Measurements from ENCODE around the gene ZNF536.

DNA sequence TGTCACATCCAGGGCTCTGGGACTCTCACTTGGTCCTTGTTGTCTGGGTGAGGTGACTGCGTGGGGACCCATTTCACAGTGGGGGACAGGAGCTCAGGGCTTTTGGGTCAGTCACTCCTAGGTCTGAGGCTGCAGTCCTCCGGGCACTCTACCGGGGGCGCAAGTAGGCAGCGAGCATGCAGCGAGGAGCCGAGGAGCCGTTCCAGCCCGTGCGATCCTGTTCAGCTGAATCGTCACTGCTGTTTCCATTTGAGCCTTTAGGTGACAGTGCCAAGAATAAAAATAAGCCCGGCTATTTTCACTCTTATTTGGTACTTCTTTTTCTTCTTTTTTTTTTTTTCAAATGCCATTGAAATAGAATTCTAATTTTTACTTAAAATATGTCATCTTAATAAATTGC, 126.5 kb downstream of the ZNF536 start:
- TF ChIP-seq, protein P1, sequence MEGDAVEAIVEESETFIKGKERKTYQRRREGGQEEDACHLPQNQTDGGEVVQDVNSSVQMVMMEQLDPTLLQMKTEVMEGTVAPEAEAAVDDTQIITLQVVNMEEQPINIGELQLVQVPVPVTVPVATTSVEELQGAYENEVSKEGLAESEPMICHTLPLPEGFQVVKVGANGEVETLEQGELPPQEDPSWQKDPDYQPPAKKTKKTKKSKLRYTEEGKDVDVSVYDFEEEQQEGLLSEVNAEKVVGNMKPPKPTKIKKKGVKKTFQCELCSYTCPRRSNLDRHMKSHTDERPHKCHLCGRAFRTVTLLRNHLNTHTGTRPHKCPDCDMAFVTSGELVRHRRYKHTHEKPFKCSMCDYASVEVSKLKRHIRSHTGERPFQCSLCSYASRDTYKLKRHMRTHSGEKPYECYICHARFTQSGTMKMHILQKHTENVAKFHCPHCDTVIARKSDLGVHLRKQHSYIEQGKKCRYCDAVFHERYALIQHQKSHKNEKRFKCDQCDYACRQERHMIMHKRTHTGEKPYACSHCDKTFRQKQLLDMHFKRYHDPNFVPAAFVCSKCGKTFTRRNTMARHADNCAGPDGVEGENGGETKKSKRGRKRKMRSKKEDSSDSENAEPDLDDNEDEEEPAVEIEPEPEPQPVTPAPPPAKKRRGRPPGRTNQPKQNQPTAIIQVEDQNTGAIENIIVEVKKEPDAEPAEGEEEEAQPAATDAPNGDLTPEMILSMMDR (IDR thresholded peaks at IDR 0.05), result no peak
- TF ChIP-seq POLR2A (IDR thresholded peaks at IDR 0.05), result no peak
